Measurements from ENCODE around the gene TMEM200B. TPM values are rescaled to one million over a fixed set of nuclear protein-coding genes. Genes with fewer than 3 reads are reported as not detected.
"Not testable (repeated sequence)": the region's sequence is repeated elsewhere in the genome, so short reads cannot be mapped to it uniquely, and the experiment has no call there.

The TMEM200B gene
- polyA plus RNA-seq, 1 donor: 5.9 TPM

- H3K4me3 ChIP-seq (ENCODE audit: low read length): no peak overlapping the region
- WGBS (ENCODE audit: insufficient coverage, low lambda C conversion rate): no CpG with 5 or more reads among the region's 4 CpGs
- no peaks in the 10 kb centered on the region for H3K27me3 ChIP-seq (ENCODE audit: control insufficient read depth, insufficient read depth, low read length)
- peak overlapping the region; percentile 8 for H3K27ac ChIP-seq (ENCODE audit: low read length)
- H3K36me3 ChIP-seq (ENCODE audit: control insufficient read depth, insufficient read depth, low read length): peaks cover 56% of the 10 kb centered on the region
- H3K9me3 ChIP-seq (ENCODE audit: control insufficient read depth, low read depth, low read length): peaks cover 23% of the 10 kb centered on the region
- DNase-seq: no peak
- H3K4me1 ChIP-seq (ENCODE audit: control insufficient read depth, insufficient read depth, low read length): peaks cover 45% of the 10 kb centered on the region
These were observed 38.3 kb upstream of the TMEM200B start for GRCh38 chr1:29162025-29162424.

- peaks cover 33% of the 10 kb centered on the region for H3K4me1 ChIP-seq (ENCODE audit: control insufficient read depth, insufficient read depth, low read length)
- H3K27ac ChIP-seq (ENCODE audit: low read length): no peak overlapping the region
- peaks cover 23% of the 10 kb centered on the region for H3K9me3 ChIP-seq (ENCODE audit: control insufficient read depth, low read depth, low read length)
- H3K36me3 ChIP-seq (ENCODE audit: control insufficient read depth, insufficient read depth, low read length): peaks cover 53% of the 10 kb centered on the region
- no peak overlapping the region for H3K4me3 ChIP-seq (ENCODE audit: low read length)
- no peak for DNase-seq
- WGBS (ENCODE audit: insufficient coverage, low lambda C conversion rate): 100% methylated on average over 1 of the region's 3 CpGs
- no peaks in the 10 kb centered on the region for H3K27me3 ChIP-seq (ENCODE audit: control insufficient read depth, insufficient read depth, low read length)
These were observed 36.1 kb upstream of the TMEM200B start for GRCh38 chr1:29159773-29160172.

DNA sequence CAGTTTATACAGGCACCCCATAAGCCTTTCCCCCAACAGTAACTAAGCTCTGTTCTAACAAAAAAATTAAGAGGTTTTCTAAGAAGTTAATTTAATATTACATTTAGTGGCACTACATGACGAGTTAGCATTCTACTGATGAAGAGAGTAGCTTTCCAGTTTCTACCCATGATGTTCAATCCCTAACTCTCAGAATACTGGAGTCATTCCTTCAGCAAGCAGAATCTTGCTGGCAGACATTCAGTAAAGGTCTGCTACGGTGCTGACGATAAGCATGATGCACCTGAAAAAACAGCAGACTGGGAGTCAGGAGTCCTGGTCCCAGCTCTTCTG, 33.5 kb upstream of the TMEM200B start:
- H3K27me3 ChIP-seq (ENCODE audit: control insufficient read depth, insufficient read depth, low read length): no peaks in the 10 kb centered on the region
- H3K4me3 ChIP-seq (ENCODE audit: low read length): no peak overlapping the region
- H3K27ac ChIP-seq (ENCODE audit: low read length): peak overlapping the region; percentile 90
- no peak for DNase-seq
- 60% methylated on average over 2 of the region's 3 CpGs for WGBS (ENCODE audit: insufficient coverage, low lambda C conversion rate)
- H3K9me3 ChIP-seq (ENCODE audit: control insufficient read depth, low read depth, low read length): peaks cover 23% of the 10 kb centered on the region
- peaks cover 20% of the 10 kb centered on the region for H3K4me1 ChIP-seq (ENCODE audit: control insufficient read depth, insufficient read depth, low read length)
- peaks cover 72% of the 10 kb centered on the region for H3K36me3 ChIP-seq (ENCODE audit: control insufficient read depth, insufficient read depth, low read length)

GRCh38 chr1:29156543-29157268, 33.0 kb upstream of the TMEM200B start:
- H3K27me3 ChIP-seq (ENCODE audit: control insufficient read depth, insufficient read depth, low read length): no peaks in the 10 kb centered on the region
- DNase-seq: peak; percentile 79 to 91
- H3K27ac ChIP-seq (ENCODE audit: low read length): peak overlapping the region; percentile 90
- no peak overlapping the region for H3K4me3 ChIP-seq (ENCODE audit: low read length)
- WGBS (ENCODE audit: insufficient coverage, low lambda C conversion rate): no CpG with 5 or more reads among the region's 10 CpGs
- H3K4me1 ChIP-seq (ENCODE audit: control insufficient read depth, insufficient read depth, low read length): peaks cover 16% of the 10 kb centered on the region
- peaks cover 23% of the 10 kb centered on the region for H3K9me3 ChIP-seq (ENCODE audit: control insufficient read depth, low read depth, low read length)
- H3K36me3 ChIP-seq (ENCODE audit: control insufficient read depth, insufficient read depth, low read length): peaks cover 76% of the 10 kb centered on the region

DNA sequence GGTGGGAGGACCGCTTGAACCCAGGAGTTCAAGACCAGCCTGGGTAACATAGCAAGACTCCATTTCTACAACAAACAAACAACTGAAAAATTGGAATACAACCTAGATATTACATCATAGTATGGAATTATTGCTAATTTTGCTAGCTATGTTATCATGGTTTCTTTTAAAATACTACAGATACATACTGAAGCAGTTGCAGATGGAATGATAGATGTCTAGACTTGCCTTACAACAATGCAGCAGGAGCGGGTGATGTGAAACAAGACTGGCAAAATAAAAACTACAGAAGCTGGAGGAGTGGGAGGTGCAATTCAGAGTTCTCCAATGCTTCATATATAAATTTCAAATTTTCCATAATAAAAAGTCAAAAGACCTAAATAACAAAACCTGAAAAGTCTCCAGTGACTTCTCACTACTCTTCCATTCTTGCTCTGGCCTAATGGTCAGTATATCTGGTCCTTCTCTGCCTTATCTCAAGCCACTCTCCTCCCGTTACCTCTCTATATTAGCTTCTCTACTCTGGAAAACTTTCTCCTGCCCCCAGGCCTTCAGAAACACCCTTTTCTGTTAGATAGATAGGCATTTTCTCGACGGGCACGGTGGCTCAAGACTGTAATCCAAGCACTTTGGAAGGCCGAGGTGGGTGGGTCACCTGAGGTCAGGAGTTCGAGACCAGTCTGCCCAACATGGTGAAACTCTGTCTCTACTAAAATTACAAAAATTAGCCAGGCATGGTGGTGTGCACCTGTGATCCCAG, 28.5 kb upstream of the TMEM200B start:
- DNase-seq: no peak
- H3K27me3 ChIP-seq (ENCODE audit: control insufficient read depth, insufficient read depth, low read length): no peaks in the 10 kb centered on the region
- peaks cover 14% of the 10 kb centered on the region for H3K9me3 ChIP-seq (ENCODE audit: control insufficient read depth, low read depth, low read length)
- H3K36me3 ChIP-seq (ENCODE audit: control insufficient read depth, insufficient read depth, low read length): peaks cover 86% of the 10 kb centered on the region
- no peak overlapping the region for H3K27ac ChIP-seq (ENCODE audit: low read length)
- no peak overlapping the region for H3K4me3 ChIP-seq (ENCODE audit: low read length)
- 100% methylated on average over 1 of the region's 8 CpGs for WGBS (ENCODE audit: insufficient coverage, low lambda C conversion rate)
- peaks cover 14% of the 10 kb centered on the region for H3K4me1 ChIP-seq (ENCODE audit: control insufficient read depth, insufficient read depth, low read length)

DNA sequence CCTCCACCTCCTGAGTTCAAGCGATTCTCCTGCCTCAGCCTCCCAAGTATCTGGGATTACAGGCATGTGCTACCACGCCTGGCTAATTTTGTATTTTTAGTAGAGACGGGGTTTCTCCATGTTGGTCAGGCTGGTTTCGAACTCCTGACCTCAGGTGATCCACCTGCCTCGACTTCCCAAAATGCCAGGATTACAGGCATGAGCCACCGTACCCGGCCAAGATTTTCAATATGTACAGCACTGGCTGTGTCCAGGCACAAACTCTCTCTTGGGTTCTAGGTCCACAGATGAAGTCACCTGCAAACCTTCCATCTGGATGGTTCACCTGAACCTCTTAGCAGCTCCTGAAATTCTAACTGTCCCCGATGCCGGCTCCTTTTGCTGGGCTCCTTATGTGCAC, 26.6 kb upstream of the TMEM200B start:
- Histone ChIP-seq H3K4me1 (ENCODE audit: control insufficient read depth, insufficient read depth, low read length) (peaks cover 14% of the 10 kb centered on the region), H3K36me3 (ENCODE audit: control insufficient read depth, insufficient read depth, low read length) (peaks cover 86% of the 10 kb centered on the region), H3K9me3 (ENCODE audit: control insufficient read depth, low read depth, low read length) (peaks cover 19% of the 10 kb centered on the region)
- no CpG with 5 or more reads among the region's 9 CpGs for WGBS (ENCODE audit: insufficient coverage, low lambda C conversion rate)
- not testable (repeated sequence) for DNase-seq; H3K27ac ChIP-seq (ENCODE audit: low read length); H3K27me3 ChIP-seq (ENCODE audit: control insufficient read depth, insufficient read depth, low read length); H3K4me3 ChIP-seq (ENCODE audit: low read length)

GRCh38 chr1:29148656-29149491, 25.2 kb upstream of the TMEM200B start:
- Histone ChIP-seq H3K36me3 (ENCODE audit: control insufficient read depth, insufficient read depth, low read length) (peaks cover 74% of the 10 kb centered on the region), H3K9me3 (ENCODE audit: control insufficient read depth, low read depth, low read length) (peaks cover 23% of the 10 kb centered on the region), H3K4me1 (ENCODE audit: control insufficient read depth, insufficient read depth, low read length) (peaks cover 18% of the 10 kb centered on the region), H3K4me3 (ENCODE audit: low read length) (no peak overlapping the region), H3K27ac (ENCODE audit: low read length) (peak overlapping the region; percentile 54), H3K27me3 (ENCODE audit: control insufficient read depth, insufficient read depth, low read length) (no peaks in the 10 kb centered on the region)
- 82% methylated on average over 10 of the region's 35 CpGs for WGBS (ENCODE audit: insufficient coverage, low lambda C conversion rate)
- DNase-seq: peak in 1 of 2 donors; percentile 75

- 23% methylated on average over 3 of the region's 8 CpGs for WGBS (ENCODE audit: insufficient coverage, low lambda C conversion rate)
- H3K36me3 ChIP-seq (ENCODE audit: control insufficient read depth, insufficient read depth, low read length): peaks cover 48% of the 10 kb centered on the region
- peak; percentile 82 to 94 for DNase-seq
These were observed 22.2 kb upstream of the TMEM200B start for GRCh38 chr1:29145739-29146437.

DNA sequence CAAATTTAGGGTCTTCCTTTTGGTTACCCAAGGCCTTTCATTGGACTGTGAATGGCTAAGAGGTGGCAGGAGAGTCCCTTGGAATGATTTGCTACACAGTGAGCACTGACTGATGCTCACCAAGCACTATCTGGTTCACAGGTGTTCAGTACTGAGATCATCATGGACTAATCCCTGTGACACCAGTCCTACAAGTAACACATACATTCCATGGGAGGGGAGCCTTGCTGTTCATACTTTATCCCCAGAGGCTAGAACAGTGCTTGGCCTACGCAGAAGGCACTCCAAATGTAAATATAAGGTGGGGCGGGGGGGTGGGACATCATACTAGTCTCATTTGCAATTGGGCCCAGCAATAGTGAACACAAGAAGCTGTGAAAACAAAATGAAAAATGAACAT, 20.5 kb upstream of the TMEM200B start:
- Histone ChIP-seq H3K36me3 (ENCODE audit: control insufficient read depth, insufficient read depth, low read length) (peaks cover 33% of the 10 kb centered on the region), H3K4me3 (ENCODE audit: low read length) (no peak overlapping the region), H3K9me3 (ENCODE audit: control insufficient read depth, low read depth, low read length) (peaks cover 22% of the 10 kb centered on the region), H3K27me3 (ENCODE audit: control insufficient read depth, insufficient read depth, low read length) (no peaks in the 10 kb centered on the region), H3K4me1 (ENCODE audit: control insufficient read depth, insufficient read depth, low read length) (peaks cover 18% of the 10 kb centered on the region), H3K27ac (ENCODE audit: low read length) (no peak overlapping the region)
- DNase-seq: no peak
- no CpG with 5 or more reads among the region's 2 CpGs for WGBS (ENCODE audit: insufficient coverage, low lambda C conversion rate)

More at GRCh38 chr1:29145739-29146437, 22.2 kb upstream of the TMEM200B start:
- Histone ChIP-seq H3K4me1 (ENCODE audit: control insufficient read depth, insufficient read depth, low read length) (peaks cover 18% of the 10 kb centered on the region), H3K4me3 (ENCODE audit: low read length) (no peak overlapping the region), H3K27ac (ENCODE audit: low read length) (peak overlapping the region; percentile 94), H3K27me3 (ENCODE audit: control insufficient read depth, insufficient read depth, low read length) (no peaks in the 10 kb centered on the region), H3K9me3 (ENCODE audit: control insufficient read depth, low read depth, low read length) (peaks cover 26% of the 10 kb centered on the region)

DNA sequence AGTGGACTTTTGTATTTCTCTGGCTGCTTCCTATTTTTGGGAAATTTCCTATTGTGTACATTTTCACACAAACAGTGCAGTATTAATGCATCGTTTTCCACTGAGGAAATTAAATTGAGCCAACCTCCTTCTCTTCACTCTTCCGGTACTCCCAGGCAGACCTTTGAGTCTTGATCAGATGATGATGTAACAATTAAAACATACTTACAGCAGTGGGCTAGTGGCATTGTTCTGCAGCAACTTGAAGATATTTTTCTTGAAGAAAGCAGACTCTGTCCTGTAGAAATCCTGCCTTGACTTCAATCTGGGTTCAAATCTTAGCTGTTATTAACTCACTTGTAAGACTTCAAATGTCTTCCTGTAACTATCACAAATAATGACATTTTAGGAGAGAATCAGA, 19.0 kb upstream of the TMEM200B start:
- peaks cover 18% of the 10 kb centered on the region for H3K36me3 ChIP-seq (ENCODE audit: control insufficient read depth, insufficient read depth, low read length)

More for the DNA sequence above, 19.0 kb upstream of the TMEM200B start:
- H3K9me3 ChIP-seq (ENCODE audit: control insufficient read depth, low read depth, low read length): peaks cover 12% of the 10 kb centered on the region
- H3K4me3 ChIP-seq (ENCODE audit: low read length): no peak overlapping the region
- H3K27me3 ChIP-seq (ENCODE audit: control insufficient read depth, insufficient read depth, low read length): no peaks in the 10 kb centered on the region
- DNase-seq: no peak
- H3K4me1 ChIP-seq (ENCODE audit: control insufficient read depth, insufficient read depth, low read length): peaks cover 15% of the 10 kb centered on the region
- WGBS (ENCODE audit: insufficient coverage, low lambda C conversion rate): 86% methylated on average over 1 of the region's 2 CpGs
- no peak overlapping the region for H3K27ac ChIP-seq (ENCODE audit: low read length)

All from large intestine (tissue), 3 donors.